SK-N-SH (cell line): ENCODE results near the gene SEC14L2.

Source experiments
- FOXJ3 ChIP-seq: sonication (generic); formaldehyde crosslinking; IDR thresholded peaks from 2 replicates; pipeline ENCODE4 v1.5.1; 2020; ENCODE audit warnings: mild to moderate bottlenecking, missing genetic modification reagents
- MXI1 ChIP-seq: IDR thresholded peaks from 2 replicates; pipeline ENCODE4 v1.6.1; 2012; ENCODE audit warnings: mild to moderate bottlenecking, low read depth, low read length, improper control_type of control experiment
- POLR2AphosphoS5 ChIP-seq: IDR thresholded peaks from 2 replicates; pipeline ENCODE4 v1.6.1; 2012; ENCODE audit warnings: low read depth, low read length
- RAD21 ChIP-seq: IDR thresholded peaks from 2 replicates; pipeline ENCODE4 v1.6.1; 2012; ENCODE audit warnings: mild to moderate bottlenecking, low read length
- RFX5 ChIP-seq: IDR thresholded peaks from 2 replicates; pipeline ENCODE4 v1.6.1; 2012; ENCODE audit warnings: mild to moderate bottlenecking, improper control_type of control experiment, low read length
- TCF12 ChIP-seq: IDR thresholded peaks from 2 replicates; pipeline ENCODE4 v1.4.0; 2012
- TEAD4 ChIP-seq: IDR thresholded peaks from 2 replicates; pipeline ENCODE4 v1.4.0; 2012; ENCODE audit warnings: mild to moderate bottlenecking, borderline replicate concordance; ENCODE audit not compliant: insufficient read depth
- TF ChIP-seq, protein P1 (sequence below): fragments of 200-600 bp; sonication (generic); IDR thresholded peaks from 2 replicates; pipeline ENCODE4 v1.6.1; 2017; ENCODE audit warnings: antibody characterized with exemption, mild to moderate bottlenecking, moderate library complexity

DNA sequence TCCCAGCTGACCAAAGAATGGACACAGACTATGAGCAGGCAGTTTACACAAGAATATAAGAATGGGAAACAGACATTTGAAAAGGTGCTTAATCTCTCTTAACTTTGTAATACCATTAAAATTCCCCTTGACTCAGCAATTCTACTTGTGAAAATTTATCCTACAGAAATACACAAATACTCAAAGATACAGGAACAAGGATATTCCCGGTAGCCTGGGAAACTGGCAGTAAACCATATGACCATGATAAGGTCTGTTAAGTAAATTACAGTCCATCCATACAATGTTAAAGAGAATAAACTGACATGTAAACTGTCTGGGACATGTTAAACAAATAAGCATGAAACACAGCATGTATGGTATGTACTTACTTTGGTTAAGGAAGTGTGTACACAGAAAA lies 20.0 kb downstream of the SEC14L2 start:
- TF ChIP-seq RAD21 (no peak), POLR2AphosphoS5 (no peak), RFX5 (no peak), TEAD4 (no peak), MXI1 (no peak), TCF12 (no peak), FOXJ3 (CRISPR knock-in tag) (no peak)
- TF ChIP-seq, protein P1, sequence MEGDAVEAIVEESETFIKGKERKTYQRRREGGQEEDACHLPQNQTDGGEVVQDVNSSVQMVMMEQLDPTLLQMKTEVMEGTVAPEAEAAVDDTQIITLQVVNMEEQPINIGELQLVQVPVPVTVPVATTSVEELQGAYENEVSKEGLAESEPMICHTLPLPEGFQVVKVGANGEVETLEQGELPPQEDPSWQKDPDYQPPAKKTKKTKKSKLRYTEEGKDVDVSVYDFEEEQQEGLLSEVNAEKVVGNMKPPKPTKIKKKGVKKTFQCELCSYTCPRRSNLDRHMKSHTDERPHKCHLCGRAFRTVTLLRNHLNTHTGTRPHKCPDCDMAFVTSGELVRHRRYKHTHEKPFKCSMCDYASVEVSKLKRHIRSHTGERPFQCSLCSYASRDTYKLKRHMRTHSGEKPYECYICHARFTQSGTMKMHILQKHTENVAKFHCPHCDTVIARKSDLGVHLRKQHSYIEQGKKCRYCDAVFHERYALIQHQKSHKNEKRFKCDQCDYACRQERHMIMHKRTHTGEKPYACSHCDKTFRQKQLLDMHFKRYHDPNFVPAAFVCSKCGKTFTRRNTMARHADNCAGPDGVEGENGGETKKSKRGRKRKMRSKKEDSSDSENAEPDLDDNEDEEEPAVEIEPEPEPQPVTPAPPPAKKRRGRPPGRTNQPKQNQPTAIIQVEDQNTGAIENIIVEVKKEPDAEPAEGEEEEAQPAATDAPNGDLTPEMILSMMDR = no peak
